Sigmoid colon (tissue), 7 donors: ENCODE measurements around the gene DCDC2C. TPM values are rescaled to one million over a fixed set of nuclear protein-coding genes. Genes with fewer than 3 reads are reported as not detected.

Experiments
- DNase-seq: peaks from one replicate; pipeline ENCODE4 v3.0.0-alpha.2; 2019
- H3K27ac ChIP-seq, 4 donors: fragments of 200-600 bp; sonication (generic); one replicate each; pipeline ENCODE4 v1.5.1; 2016 to 2019; ENCODE audit warnings: mild to moderate bottlenecking in 1 of 4
- H3K27me3 ChIP-seq, 3 donors: fragments of 200-600 bp; sonication (generic); one replicate each; pipeline ENCODE4 v1.5.1; 2019; ENCODE audit warnings: mild to moderate bottlenecking in 1 of 3
- H3K36me3 ChIP-seq, 4 donors: fragments of 200-600 bp; sonication (generic); one replicate each; pipeline ENCODE4 v1.5.1; 2016 to 2019
- H3K4me1 ChIP-seq, 4 donors: fragments of 200-600 bp; sonication (generic); one replicate each; pipeline ENCODE4 v1.5.1; 2017 to 2019
- H3K4me3 ChIP-seq, 4 donors: fragments of 200-600 bp; sonication (generic); one replicate each; pipeline ENCODE4 v1.5.1; 2017 to 2019; ENCODE audit warnings: mild to moderate bottlenecking in 2 of 4, moderate library complexity in 1 of 4
- H3K9me3 ChIP-seq, 4 donors: fragments of 200-600 bp in 3 of 4; sonication (generic) in 3 of 4; one replicate each; pipeline versions ENCODE4 v1.5.1 to v1.6.1; 2013 to 2019
- EP300 ChIP-seq, 4 donors: sonication (generic); formaldehyde crosslinking; IDR thresholded peaks; one replicate each; pipeline ENCODE4 v1.6.1; 2017; ENCODE audit warnings: antibody characterized with exemption in 4 of 4
- POLR2A ChIP-seq, 2 donors: fragments of 450-650 bp; IDR thresholded peaks; one replicate each; pipeline ENCODE4 v1.6.1; 2016; ENCODE audit warnings: antibody characterized with exemption in 2 of 2, mild to moderate bottlenecking in 2 of 2, moderate library complexity in 2 of 2
- POLR2AphosphoS5 ChIP-seq, 4 donors: sonication (generic); formaldehyde crosslinking; IDR thresholded peaks; one replicate each; pipeline ENCODE4 v1.6.1; 2017; ENCODE audit warnings: antibody characterized with exemption in 4 of 4
- WGBS, 2 donors: extraction: QIAGEN DNeasy Blood & Tissue Kit; methylation state at CpG; one replicate each; pipeline ENCODE4 v1.1.7; 2013; 5-methylcytosine and 5-hydroxymethylcytosine counted together
- intact Hi-C: fragments of 100-400 bp; cut with DNase I; formaldehyde crosslinking; loops from one replicate; pipeline ENCODE4 v1.15.1; 2023
- polyA plus RNA-seq, 3 donors: library from polyadenylated mRNA; stranded (reverse); fragments of 200-250 nt; gene quantifications; one replicate each; pipeline ENCODE4 v1.2.3, GENCODE V29; 2013
- total RNA-seq, 4 donors: library from RNA; depleted of rRNA; stranded (reverse); fragments of >200 nt; gene quantifications; one replicate each; pipeline ENCODE4 v1.1.0, GENCODE V29; 2016
- TF ChIP-seq, protein P1 (sequence below), 4 experiments: fragments of 450-650 bp in 3 of 4; fragments of 200-600 bp in 1 of 4; IDR thresholded peaks; one replicate each; pipeline ENCODE4 v1.5.1; 2016 to 2019; ENCODE audit warnings: antibody characterized with exemption in 4 of 4, mild to moderate bottlenecking in 3 of 4, moderate library complexity in 2 of 4
- donor health status: healthy with polysubstance abuse.
- donor health status: Bipolar disorder and iron deficiency.
- donor health status: healthy.

The DCDC2C gene
- total and polyA plus RNA-seq, 7 donors = 0.33 TPM; not detected in 6

DNA sequence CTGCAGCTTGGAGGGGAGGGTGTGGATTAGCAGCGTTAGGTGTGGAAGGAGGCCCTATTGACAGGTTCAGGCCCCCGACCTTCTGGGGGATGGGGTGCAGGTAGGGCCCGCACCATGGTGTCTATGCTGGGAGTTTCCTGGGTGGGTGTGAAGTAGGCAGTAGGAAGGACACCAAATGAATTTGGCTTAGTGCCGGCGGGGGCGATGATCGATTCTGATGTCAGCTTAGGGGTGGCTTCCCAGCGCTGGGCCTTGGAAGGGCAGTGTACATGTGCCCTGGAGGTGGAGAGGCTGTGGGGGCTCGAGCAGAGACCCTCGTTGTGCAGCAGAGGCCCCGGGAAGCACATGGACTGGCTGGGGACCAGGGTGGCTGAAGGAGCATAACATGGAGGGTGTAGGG lies 21.6 kb downstream of the DCDC2C start:
- peaks cover 0 to 7% (median 0%) of the 10 kb centered on the region in 3 donors for H3K27me3 ChIP-seq
- no peak for DNase-seq
- H3K4me1 ChIP-seq = peaks cover 0 to 7% (median 0%) of the 10 kb centered on the region in 4 donors
- H3K36me3 ChIP-seq = no peaks in the 10 kb centered on the region
- TF ChIP-seq EP300 (IDR thresholded peaks at IDR 0.05) (no peak), POLR2AphosphoS5 (IDR thresholded peaks at IDR 0.05) (no peak), POLR2A (IDR thresholded peaks at IDR 0.05) (no peak)
- TF ChIP-seq, protein P1, sequence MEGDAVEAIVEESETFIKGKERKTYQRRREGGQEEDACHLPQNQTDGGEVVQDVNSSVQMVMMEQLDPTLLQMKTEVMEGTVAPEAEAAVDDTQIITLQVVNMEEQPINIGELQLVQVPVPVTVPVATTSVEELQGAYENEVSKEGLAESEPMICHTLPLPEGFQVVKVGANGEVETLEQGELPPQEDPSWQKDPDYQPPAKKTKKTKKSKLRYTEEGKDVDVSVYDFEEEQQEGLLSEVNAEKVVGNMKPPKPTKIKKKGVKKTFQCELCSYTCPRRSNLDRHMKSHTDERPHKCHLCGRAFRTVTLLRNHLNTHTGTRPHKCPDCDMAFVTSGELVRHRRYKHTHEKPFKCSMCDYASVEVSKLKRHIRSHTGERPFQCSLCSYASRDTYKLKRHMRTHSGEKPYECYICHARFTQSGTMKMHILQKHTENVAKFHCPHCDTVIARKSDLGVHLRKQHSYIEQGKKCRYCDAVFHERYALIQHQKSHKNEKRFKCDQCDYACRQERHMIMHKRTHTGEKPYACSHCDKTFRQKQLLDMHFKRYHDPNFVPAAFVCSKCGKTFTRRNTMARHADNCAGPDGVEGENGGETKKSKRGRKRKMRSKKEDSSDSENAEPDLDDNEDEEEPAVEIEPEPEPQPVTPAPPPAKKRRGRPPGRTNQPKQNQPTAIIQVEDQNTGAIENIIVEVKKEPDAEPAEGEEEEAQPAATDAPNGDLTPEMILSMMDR (IDR thresholded peaks at IDR 0.05) = no peak
- intact Hi-C loops = loop anchor here (5.0 kb wide), 1 partner anchor 57 kb away; no protein-coding TSS in a partner anchor
- H3K9me3 ChIP-seq = no peaks in the 10 kb centered on the region
- 83 to 85% methylated on average over 11 of the region's 11 CpGs for WGBS, 2 donors
- no peak overlapping the region for H3K4me3 ChIP-seq
- no peak overlapping the region for H3K27ac ChIP-seq

DNA sequence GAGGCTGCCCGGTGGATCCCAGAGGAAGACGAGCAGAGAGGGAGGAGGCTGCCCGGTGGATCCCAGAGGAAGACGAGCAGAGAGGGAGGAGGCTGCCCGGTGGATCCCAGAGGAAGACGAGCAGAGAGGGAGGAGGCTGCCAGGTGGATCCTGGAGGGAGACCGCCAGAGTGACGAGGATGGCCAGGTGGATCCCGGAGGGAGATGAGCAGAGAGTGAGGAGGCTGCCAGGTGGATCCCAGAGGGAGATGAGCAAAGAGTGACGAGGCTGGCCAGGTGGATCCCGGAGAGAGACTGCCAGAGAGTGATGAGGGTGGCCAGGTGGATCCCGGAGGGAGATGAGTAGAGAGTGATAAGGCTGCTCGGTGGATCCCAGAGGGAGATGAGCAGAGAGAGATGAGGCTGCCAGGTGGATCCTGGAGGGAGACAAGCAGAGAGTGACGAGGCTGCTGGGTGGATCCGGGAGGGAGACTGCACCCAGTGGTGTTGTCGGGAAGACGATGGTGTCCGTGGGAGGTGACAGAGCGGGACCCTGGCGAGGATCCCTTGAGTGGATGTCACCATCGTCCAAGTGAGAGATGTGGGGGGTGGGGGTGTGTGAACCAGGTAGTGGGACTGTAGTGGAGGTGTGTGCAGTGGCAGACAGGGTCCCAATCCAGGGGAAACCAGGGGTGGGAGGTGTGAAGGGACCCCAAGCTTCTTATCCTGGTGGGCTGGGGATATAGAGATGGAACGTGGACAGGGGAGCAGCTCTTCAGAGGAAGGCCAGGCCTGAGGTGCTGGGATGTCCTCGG lies 22.3 kb downstream of the DCDC2C start:
- TF ChIP-seq POLR2AphosphoS5 (IDR thresholded peaks at IDR 0.05) (no peak), POLR2A (IDR thresholded peaks at IDR 0.05) (no peak)
- WGBS, 2 donors = 79 to 81% methylated on average over 23 of the region's 23 CpGs
- Histone ChIP-seq H3K4me3 (no peak overlapping the region), H3K27ac (no peak overlapping the region), H3K4me1 (peaks cover 0 to 7% (median 0%) of the 10 kb centered on the region in 4 donors), H3K9me3 (no peaks in the 10 kb centered on the region), H3K36me3 (no peaks in the 10 kb centered on the region), H3K27me3 (peaks cover 0 to 7% (median 0%) of the 10 kb centered on the region in 3 donors)
- intact Hi-C loops = loop anchor here (5.0 kb wide), 1 partner anchor 57 kb away; no protein-coding TSS in a partner anchor
- no peak for DNase-seq

DNA sequence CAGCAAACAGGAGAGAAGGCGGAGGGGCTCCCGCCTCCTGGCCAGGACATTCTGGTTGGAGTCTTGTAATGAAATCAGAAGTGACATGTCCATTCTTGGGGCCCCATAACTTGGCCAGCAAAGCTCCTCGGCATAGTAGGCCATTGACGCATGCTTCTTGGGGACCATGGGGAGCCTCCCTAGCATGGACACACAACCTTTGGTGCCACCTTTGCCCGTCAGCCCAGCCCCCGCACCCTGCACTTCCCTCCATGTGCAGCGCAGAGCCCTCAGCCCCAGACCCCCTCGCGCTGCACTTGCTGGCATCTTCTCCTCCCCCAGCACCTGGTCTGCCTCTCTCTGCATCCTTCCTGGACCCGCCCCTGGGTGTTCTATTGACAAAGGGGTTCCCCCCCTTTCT lies 23.1 kb downstream of the DCDC2C start:
- 81 to 87% methylated on average over 10 of the region's 10 CpGs for WGBS, 2 donors
- no peak for DNase-seq
- intact Hi-C loops = loop anchor here (5.0 kb wide), 1 partner anchor 56 kb away; no protein-coding TSS in a partner anchor

DNA sequence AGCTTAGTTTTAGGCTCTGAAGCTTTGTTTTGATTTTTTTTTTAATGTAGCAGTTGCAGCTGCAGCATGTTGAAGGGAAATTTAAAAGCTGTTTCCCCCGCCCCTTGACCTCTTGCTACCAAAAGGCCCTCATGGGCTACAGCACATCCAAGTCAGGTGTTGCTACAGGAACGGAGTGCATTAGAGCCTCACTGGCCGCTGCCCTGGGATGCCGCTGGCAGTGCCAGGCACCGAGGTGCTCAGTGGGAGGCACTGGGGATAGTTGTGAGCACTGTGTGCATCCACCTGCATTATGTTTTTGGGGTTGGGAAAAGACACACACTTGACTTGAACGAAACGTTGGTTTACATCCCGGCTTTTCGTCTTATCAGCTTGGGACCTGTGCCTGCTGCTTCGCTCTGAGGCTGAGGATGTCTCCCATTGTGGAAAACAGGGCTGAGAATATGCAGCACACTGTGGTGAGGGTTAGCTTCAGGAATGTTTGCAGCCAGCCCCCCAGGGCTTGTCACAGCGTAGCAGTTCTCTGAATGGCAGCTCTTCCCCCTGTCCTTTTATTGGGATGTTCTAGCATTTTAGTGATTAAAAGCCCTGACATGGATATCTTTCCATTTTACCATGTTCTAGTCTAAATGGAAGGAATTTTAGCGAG lies 24.1 kb downstream of the DCDC2C start:
- H3K4me3 ChIP-seq = no peak overlapping the region
- H3K9me3 ChIP-seq = no peaks in the 10 kb centered on the region
- TF ChIP-seq EP300 (IDR thresholded peaks at IDR 0.05) = no peak
- no peak for TF ChIP-seq POLR2A (IDR thresholded peaks at IDR 0.05)
- TF ChIP-seq POLR2AphosphoS5 (IDR thresholded peaks at IDR 0.05) = no peak
- TF ChIP-seq, protein P1 (IDR thresholded peaks at IDR 0.05) = no peak
- H3K4me1 ChIP-seq = peaks cover 0 to 7% (median 0%) of the 10 kb centered on the region in 4 donors
- H3K27ac ChIP-seq = no peak overlapping the region
- 67 to 75% methylated on average over 12 of the region's 12 CpGs for WGBS, 2 donors
- peaks cover 0 to 7% (median 0%) of the 10 kb centered on the region in 3 donors for H3K27me3 ChIP-seq
- no peaks in the 10 kb centered on the region for H3K36me3 ChIP-seq
- DNase-seq = no peak
- intact Hi-C loops = loop anchor here (5.0 kb wide), 1 partner anchor 55 kb away; no protein-coding TSS in a partner anchor

More for the DNA sequence above, 23.1 kb downstream of the DCDC2C start:
- no peak overlapping the region for H3K4me3 ChIP-seq
- H3K9me3 ChIP-seq = no peaks in the 10 kb centered on the region
- H3K36me3 ChIP-seq = no peaks in the 10 kb centered on the region
- TF ChIP-seq EP300 (IDR thresholded peaks at IDR 0.05) (no peak), POLR2A (IDR thresholded peaks at IDR 0.05) (no peak), POLR2AphosphoS5 (IDR thresholded peaks at IDR 0.05) (no peak)
- TF ChIP-seq, protein P1 (IDR thresholded peaks at IDR 0.05) = no peak
- no peak overlapping the region for H3K27ac ChIP-seq
- H3K27me3 ChIP-seq = peaks cover 0 to 7% (median 0%) of the 10 kb centered on the region in 3 donors
- H3K4me1 ChIP-seq = peaks cover 0 to 7% (median 0%) of the 10 kb centered on the region in 4 donors
